Measurements from ENCODE around the gene PLPP3.
"Not testable (repeated sequence)": the region's sequence is repeated elsewhere in the genome, so short reads cannot be mapped to it uniquely, and the experiment has no call there.

The PLPP3 gene

GRCh38 chr1:56578963-56579875, at the start of gene PLPP3:
Gene PLPP3 (minus strand): TSS chr1:56579563. CDS start chr1:56579016, 547 bp downstream.
- DNase-seq (ENCODE audit: low read depth, low spot score), result peak; percentile 87

DNA sequence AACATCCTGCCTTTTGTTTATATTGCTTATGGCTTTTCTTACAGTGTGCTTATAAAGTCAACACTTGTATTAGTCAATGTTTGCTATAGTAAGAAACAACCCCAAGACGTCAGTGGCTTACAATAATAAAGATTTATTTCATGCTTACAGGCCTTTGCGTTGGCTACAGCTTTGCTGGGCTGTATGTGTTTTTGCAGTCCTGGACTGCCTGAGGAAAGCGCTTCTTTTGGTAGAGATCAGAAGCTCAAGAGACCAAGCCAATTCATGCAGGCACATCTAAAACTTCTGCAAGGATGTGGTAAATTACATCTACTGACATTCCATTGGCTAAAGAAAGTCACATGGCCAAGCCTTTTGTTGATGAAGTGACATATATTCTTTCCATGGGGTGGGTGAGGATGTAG, 48.3 kb upstream of the PLPP3 start:
- DNase-seq (ENCODE audit: low read depth, low spot score), result peak; percentile 73

- DNase-seq (ENCODE audit: low read depth, low spot score), result no peak
These were observed 47.8 kb upstream of the PLPP3 start for GRCh38 chr1:56627019-56627635.

GRCh38 chr1:56626546-56626945, 47.2 kb upstream of the PLPP3 start:
- no peak for DNase-seq (ENCODE audit: low read depth, low spot score)

DNA sequence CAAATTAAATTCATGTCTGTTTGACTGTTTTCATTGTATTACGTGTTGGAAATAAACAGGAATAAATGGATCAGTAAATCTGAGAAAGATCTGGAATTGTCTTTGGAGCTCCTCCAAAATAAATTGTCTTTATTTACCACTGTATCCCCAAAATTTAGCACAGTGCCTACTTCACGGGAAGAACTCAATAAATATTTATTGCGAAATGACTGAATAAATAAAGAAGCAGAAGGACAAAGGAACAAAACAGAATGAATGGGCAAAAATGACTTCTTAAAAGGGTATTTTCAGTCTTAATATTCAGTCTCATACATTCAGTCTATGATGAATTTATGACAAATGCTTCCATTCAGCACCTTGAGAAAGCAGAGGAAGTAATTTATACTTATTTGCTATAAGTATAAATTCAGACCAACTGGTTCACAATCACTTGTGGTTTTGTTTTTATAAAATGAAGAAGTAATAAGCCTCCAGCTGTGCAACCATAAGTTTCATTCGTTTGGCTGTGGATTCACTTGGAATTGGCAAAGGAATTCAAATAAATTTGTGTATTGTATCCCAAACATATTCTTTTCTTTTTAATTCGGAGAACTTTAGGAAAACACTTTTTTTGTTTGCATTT, 46.6 kb upstream of the PLPP3 start:
- no peak for DNase-seq (ENCODE audit: low read depth, low spot score)

GRCh38 chr1:56617141-56617540, 37.8 kb upstream of the PLPP3 start:
- no peak for DNase-seq (ENCODE audit: low read depth, low spot score)

DNA sequence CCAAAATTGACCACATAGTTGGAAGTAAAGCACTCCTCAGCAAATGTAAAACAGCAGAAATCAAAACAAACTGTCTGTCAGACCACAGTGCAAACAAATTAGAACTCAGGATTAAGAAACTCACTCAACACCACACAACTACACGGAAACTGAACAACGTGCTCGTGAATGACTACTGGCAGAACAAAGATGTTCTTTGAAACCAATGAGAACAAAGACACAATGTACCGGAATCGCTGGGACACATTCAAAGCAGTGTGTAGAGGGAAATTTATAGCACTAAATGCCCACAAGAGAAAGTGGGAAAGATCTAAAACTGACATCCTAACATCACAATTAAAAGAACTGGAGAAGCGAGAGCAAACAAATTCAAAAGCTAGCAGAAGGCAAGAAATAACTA, 31.4 kb upstream of the PLPP3 start:
- DNase-seq (ENCODE audit: low read depth, low spot score), result not testable (repeated sequence)

- not testable (repeated sequence) for DNase-seq (ENCODE audit: low read depth, low spot score)
These were observed 30.7 kb upstream of the PLPP3 start for GRCh38 chr1:56610097-56610496.

- DNase-seq (ENCODE audit: low read depth, low spot score), result not testable (repeated sequence)
These were observed 16.2 kb upstream of the PLPP3 start for GRCh38 chr1:56595397-56596191.

GRCh38 chr1:56591909-56592308, 12.5 kb upstream of the PLPP3 start:
- no peak for DNase-seq (ENCODE audit: low read depth, low spot score)

DNA sequence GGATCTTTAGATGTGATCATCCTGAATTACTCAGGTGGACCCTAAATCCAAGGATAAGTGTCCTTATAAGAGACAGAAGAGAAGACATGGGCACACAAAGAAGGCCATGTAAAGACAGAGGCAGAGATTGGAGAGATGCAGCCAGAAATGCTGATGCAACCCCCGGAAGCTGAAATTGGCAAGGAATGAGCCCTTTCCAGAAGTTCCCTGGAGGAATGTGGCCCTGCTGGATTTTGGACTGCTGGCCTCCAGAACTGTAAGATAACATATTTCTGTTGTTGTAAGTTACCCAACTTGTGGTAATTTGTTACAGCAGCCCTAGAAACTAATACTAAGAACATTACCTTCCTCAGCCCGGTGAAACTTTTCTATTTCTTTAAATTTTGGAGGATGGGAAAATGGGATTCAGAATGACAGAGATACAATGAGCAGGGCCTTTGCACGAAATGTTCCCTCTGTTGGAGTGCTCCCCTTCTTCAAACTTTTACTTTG, 11.2 kb upstream of the PLPP3 start:
- no peak for DNase-seq (ENCODE audit: low read depth, low spot score)

- DNase-seq (ENCODE audit: low read depth, low spot score), result no peak
These were observed 10.0 kb upstream of the PLPP3 start for GRCh38 chr1:56589369-56589768.

GRCh38 chr1:56586502-56586901, 7.1 kb upstream of the PLPP3 start:
- no peak for DNase-seq (ENCODE audit: low read depth, low spot score)

DNA sequence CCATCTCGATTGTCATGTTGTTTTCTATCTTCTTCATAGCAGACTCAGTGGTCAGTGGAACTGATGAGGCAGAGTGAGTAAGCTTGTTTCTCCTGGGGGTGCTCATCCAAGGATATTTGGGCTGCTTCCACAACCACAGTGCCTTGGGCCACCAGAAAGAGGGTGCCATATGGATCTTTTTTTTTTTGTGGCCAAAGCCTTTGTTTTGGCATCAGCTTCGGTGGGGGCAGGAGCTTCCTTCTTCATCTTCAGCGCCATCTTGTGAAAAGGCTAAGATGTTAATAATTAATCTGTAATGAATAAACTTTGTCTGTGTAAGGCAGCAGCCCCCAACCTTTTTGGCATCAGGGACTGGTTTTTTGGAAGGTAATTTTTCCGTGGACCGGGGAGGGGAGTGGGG, 6.6 kb upstream of the PLPP3 start:
- DNase-seq (ENCODE audit: low read depth, low spot score), result no peak

DNA sequence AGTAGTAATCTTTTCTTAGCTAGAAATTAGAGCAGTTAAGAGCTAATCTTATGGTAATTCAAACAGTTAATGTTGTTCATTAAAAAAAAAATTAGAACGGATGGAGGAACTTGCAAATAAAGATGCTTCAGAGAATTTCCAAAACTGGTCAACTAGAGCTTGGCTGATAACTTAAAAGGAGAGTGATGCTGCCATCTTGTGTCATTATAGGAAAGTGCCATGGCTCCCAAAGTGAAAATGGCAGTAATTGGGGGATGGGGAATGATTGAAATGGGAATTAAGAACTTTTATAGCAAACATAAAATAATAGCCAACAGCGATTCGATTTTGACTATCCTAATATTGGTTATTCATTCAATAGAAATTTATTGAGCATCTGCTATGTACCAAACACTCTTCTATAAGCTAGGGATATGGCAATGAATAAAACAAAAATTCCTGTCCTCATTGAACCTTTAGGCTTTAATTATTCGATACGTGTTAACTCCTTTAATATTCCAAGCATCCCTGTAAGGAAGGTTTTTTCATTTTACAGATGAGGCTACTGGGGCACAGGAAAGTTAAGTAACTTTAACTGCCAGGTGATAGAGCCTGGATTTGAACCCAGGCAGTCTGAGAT, 5.7 kb upstream of the PLPP3 start:
- DNase-seq (ENCODE audit: low read depth, low spot score), result no peak

GRCh38 chr1:56583957-56584468, 4.7 kb upstream of the PLPP3 start:
- DNase-seq (ENCODE audit: low read depth, low spot score), result no peak

- no peak for DNase-seq (ENCODE audit: low read depth, low spot score)
These were observed 1.4 kb upstream of the PLPP3 start for GRCh38 chr1:56580771-56581170.

DNA sequence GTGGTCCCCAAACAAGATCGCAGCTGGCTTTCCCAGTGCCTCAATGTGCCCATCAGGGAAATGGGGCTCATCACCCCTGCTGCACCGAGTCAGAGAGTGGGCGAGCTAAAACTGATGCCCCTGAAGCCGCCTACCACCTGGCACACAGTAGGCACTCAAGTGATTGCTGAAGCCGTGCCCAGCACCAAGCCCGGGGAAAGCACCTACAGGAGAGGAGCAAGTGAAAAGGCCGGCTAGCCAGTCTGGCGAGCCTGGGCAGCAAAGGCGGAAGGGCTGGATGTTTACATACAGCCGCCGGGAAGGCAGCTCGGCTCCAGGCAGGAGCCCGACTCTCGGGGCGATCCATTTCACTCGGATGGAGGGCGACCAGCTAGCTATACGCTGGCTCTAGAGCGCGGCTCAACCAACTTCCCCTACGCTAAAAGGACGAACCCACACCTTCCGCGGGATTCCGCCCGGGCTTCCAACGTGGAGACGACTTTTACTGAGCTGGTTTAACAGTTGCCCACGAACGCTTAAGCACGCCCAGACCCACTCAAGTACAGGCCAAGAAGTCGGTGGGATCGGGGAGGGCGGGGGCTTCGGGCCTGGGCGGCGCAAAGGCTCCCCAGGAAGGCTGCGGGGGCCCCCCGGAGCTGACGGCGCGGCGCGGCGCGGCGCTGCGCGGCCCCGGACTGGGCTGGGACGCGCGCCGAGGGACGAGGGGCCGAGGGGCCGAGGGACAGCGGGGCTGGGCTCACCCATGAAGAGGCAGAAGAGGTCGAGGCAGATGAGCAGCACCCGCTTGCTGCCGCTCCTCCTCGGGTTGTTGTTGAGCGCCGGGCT, 1.0 kb downstream of the PLPP3 start:
- DNase-seq (ENCODE audit: low read depth, low spot score), result no peak

DNA sequence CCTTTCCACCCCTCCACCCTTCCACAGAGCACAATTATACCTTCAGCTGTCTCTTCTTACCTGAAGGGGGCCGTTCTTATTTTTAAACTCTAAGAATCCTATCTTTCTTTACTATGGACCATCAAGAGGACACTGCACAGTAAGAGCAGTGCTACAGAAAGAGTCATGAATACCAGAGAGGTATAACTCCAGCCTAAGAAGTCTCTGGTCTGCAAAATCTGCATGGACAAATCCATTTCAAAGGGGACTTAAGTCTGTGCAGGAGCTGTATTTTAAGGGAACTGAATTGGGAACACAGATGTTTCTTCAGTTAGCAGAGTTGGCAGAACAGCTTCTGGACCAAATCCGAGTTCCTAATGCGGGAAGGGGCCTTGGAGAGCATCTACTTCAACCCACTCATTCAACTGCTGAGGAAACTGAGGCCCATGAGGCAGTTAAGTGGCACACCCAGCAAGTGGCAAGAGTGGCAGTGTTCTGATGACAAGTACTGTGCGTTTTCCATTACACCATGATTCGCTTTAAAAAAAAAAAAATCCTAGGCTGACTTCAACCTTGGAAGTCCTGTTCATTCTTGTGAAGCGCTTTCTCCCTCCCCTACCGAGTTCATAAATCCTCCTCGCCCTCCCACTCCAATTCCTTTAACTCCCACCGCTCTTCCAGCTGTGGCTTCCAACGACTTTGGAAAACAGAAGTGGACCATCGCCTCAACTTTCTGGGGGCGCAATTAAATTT, 1.8 kb downstream of the PLPP3 start:
- DNase-seq (ENCODE audit: low read depth, low spot score), result no peak

All from smooth muscle cell of the brain vasculature (primary cell).